DOHH2 (cell line): Measurements from ENCODE around the gene IL2RG.

Source experiments
- CTCF ChIP-seq: fragments of 200-600 bp; sonication (generic); IDR thresholded peaks from one replicate; pipeline ENCODE4 v1.5.1; 2014; ENCODE audit warnings: antibody characterized with exemption, mild to moderate bottlenecking, low read depth, low read length; ENCODE audit not compliant: poor library complexity, severe bottlenecking
- EZH2phosphoT487 ChIP-seq: fragments of 200-600 bp; sonication (generic); IDR thresholded peaks from 2 replicates; pipeline ENCODE4 v1.6.1; 2017; ENCODE audit warnings: borderline replicate concordance, mild to moderate bottlenecking, antibody characterized with exemption, low read length, moderate library complexity, mixed read lengths

GRCh38 chrX:71144651-71145050 is 33.3 kb upstream of the IL2RG start, which contains the start of gene NLGN3:
- no peak for TF ChIP-seq CTCF
- TF ChIP-seq EZH2phosphoT487 = no peak
